Measurements from ENCODE around the gene GLT8D2.

GRCh38 chr12:103965590-103966504 lies 84.1 kb downstream of the GLT8D2 start, which contains the start of gene TDG:
- TF ChIP-seq CTCF (IDR thresholded peaks at IDR 0.05; ENCODE audit: low read depth, low read length, poor library complexity, severe bottlenecking) (peak; percentile 21), EZH2phosphoT487 (IDR thresholded peaks at IDR 0.05; ENCODE audit: borderline replicate concordance, low read length) (no peak)

Data from DOHH2 (cell line).